ENCODE measurements around the gene TECRL.

TECRL gene

DNA sequence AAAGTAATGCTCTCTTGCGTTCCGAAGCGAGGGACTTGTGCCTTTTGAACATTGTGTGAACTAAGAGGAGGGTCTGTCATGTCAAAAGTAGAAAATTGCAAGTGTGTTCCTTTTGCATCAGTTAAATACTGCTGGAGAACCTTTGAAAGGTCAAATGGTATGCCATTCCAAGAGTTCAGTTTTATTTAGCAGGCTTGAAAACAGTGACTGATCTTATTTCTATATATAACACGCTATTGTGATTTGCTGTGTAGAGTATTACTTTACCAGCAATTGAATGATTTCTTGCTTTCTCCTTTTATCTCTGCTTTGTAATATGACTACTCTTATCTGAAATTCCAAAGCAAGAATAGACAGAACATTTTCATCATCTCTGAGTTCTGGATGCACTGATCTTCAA is at the start of gene TECRL:
Gene TECRL (minus strand): TSS at position 151 of the 400 bp plus-strand sequence. CDS start 99 bp downstream, at position 52.
- DNase-seq (ENCODE audit: low read depth): no peak

- DNase-seq (ENCODE audit: low read depth): no peak
Measured at GRCh38 chr4:64432674-64433073, 23.4 kb upstream of the TECRL start.

DNA sequence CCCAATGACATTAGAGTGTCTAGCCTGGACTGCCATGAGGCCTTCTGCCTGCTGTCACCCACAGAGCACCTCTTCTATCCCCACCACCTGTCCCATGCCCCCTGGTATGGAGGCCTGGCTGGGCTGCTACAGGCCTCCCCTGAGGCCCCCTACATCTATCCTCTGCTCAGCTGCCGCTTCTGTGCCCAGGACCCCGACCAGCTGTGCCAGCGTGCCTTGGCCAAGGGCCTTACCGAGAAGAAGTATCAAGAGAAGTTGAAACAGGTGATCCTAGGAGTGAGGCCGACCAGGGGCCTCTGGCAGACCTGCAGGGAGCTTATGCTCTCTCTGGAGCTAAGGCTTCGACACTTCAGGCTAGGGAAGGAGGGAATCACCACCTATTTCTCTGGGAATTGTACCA is 21.7 kb upstream of the TECRL start:
- DNase-seq (ENCODE audit: low read depth): no peak

DNA sequence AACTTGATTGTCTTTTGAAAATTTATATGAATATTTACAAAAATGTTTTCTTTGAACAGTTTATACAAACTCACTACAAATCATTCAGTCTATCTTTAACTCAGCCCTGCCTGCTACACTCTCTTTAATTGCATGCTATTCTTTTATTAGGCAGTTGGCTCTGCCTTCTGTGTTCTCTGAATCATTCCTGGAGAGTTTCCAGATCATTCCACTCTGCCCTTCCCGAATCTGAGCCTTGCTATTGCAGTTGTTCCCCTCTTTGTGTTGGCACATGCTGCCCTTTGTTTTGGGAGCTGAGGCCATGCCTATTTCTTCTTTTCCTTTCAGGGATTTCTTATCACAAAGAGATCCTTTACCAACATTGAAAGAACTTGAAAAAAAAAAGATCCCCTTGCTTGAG is 8.7 kb upstream of the TECRL start:
- no peak for DNase-seq (ENCODE audit: low read depth)

DNA sequence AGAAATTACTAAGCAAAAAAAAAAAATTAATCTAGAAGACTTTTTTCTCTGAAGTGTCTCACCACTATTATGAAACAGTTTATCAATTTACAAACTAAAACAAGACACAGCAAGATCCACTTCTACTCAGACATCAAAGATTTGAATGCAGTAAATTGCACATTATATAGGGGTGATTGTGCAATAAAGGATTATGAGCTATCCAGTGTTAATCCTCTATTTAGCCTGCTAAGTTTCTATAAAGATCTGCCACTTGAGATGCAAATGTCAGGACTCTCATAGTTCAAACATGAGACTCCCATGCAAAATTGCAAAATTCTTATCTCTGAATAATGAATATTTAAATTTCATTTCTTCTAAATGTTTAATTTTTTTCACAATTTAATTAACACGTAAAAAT is 2.2 kb downstream of the TECRL start:
- DNase-seq (ENCODE audit: low read depth): no peak

DNA sequence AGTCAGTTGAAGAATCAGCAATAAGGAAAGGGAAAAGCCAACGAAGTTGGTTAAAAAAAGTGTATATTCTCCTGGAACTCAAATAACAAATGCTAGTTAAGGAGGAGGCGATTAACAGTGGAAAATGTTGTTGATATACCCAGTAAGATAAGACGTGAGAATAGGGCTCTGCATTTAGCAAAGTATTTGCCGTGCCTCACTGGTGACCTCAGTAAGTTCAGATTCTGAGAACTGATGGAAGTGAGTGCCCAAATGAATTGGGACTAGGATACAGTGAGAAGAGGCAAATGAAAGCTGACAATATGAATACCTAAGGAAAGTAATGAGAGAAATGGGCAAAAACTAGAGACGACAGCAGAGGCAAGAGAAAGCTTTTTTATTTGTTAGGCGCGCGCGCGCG is 3.5 kb downstream of the TECRL start:
- DNase-seq (ENCODE audit: low read depth): no peak

GRCh38 chr4:64402684-64403083 is 6.6 kb downstream of the TECRL start:
- no peak for DNase-seq (ENCODE audit: low read depth)

DNA sequence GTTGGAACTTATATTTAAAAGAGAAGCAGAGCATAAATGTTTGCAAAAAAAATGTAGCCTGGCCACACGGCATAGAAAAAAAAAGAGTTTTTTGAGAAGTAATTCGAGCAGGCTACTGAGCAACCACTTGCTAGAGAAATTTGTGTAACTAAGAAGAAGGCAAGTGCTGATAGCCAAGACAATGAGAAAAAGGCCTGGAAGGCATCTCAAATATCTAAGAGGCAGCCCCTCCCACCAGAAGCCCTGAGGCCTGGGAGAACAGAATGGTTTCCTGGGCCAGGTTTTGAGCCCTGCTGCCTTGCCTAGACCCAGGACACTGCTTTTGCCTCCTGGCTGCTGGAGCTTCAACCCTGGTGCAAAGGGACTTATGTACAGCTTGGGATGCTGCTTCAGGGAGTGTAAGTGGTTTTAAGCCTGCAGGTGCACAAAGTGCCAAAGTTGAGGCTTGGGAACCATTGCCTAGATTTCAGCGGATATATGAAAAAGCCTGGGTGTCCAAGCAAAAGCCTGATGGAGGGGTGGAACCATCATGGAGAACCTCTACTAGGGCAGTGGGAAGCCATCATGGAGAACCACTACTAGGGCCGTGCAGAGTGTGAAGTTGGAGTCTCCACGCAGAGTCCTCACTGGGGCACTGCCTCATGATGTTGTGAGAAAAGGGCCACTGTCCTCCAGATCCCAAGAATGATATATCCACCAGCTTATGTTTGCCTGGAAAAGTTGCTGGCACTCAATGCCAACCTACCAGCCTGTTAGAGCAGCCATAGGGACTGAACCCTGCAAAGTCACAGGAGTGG is 9.7 kb downstream of the TECRL start:
- DNase-seq (ENCODE audit: low read depth): no peak

GRCh38 chr4:64394469-64394868 is 14.8 kb downstream of the TECRL start:
- no peak for DNase-seq (ENCODE audit: low read depth)

DNA sequence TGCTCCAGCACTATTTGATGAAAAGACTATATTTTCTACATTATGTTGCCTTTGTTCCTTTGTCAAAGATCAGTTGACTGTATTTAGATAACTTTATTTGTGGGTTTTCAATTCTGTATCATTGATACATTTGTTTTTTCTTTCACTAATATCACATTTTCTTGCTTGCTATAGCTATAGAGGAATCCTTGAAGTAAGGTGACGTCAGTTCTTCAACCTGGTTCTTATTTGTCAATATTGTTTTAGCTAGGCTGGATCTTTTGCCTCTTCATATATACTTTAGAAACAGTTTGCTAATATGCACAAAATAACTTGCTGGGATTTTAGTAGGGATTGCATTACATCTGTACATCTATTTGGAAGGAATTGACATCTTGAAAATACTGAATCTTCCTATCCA is 21.0 kb downstream of the TECRL start:
- DNase-seq (ENCODE audit: low read depth): no peak

- DNase-seq (ENCODE audit: low read depth): no peak
Measured at GRCh38 chr4:64385220-64385619, 24.0 kb downstream of the TECRL start.

DNA sequence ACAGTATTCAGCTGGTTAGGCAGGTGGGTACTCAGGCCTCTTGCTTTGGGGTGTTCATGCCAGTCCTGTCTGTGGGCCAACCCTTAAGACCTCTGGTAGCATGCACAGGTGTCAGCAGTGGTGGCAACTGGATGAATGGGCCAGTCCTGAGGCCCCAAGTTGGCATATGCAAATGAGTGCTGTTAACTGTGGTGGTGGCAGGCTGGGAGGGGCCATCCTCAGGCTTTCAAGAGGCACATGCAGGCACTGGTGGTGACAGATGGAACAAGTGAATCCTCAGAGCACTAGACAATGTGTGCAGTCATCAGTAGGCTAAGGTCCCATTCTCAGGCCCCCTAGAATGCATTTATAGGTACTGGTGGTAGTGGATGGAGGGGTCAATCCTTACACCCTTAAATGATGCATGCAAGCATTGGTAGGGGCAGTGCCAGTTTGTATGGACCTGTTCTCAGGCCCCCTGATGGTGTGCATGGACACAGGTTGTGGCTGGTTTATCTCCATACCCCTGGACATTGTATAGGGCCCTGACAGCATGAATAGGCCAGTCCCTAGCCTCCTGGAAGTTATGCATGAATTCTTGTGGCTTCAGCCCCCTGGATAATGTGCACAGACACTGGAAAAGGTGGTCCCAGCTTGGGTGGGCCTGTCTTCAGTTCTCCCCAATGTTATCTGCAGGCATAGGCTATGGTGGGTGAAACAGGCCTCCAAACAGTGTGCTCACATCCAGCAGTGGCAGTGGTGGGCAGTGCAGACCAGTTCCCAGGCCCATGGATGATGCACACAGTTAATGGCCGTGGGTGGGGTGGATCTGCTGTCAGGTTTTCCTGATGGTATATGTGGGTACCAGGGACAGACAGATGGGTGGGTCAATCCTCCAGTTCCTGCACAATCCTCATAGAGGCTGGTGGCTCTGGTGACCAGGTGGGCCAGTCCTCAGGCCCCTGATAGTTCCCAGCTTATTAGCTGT is 24.7 kb downstream of the TECRL start:
- no peak for DNase-seq (ENCODE audit: low read depth)

DNA sequence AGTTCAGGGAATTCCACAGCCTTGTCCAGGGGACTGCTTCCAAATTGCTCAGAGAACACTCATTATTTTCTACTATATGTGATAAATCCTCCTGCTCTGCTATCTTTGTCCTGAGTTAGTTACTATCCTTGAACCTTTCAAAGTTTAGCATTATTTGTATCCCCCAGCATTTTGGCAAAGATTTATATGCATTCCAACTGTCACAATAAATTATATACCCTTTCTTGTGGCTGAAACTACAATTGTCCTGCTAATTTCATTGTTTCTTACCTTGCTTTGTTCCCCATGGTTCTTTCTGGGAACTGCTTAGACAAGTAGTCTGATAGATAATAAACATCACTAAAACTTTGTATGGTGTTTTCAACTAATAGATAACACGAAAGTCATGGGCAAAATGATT is 40.5 kb downstream of the TECRL start:
- DNase-seq (ENCODE audit: low read depth): no peak

DNA sequence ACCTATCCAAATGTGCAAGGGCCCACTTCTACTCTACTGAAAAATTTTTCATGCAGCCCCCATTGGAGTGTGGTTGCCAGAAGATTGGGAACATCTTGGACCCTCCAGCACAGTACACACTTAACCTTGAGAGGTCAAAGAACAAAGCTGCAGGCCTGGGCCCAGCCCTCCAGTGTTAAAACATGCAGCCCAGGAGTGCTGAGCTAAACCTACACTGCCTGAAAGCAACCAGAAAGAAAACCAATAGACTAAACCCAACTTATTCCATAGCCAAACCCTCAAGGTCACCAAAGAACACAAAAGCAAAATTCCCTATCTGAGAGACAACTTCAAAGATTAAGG is 47.9 kb downstream of the TECRL start:
- DNase-seq (ENCODE audit: low read depth): no peak

DNA sequence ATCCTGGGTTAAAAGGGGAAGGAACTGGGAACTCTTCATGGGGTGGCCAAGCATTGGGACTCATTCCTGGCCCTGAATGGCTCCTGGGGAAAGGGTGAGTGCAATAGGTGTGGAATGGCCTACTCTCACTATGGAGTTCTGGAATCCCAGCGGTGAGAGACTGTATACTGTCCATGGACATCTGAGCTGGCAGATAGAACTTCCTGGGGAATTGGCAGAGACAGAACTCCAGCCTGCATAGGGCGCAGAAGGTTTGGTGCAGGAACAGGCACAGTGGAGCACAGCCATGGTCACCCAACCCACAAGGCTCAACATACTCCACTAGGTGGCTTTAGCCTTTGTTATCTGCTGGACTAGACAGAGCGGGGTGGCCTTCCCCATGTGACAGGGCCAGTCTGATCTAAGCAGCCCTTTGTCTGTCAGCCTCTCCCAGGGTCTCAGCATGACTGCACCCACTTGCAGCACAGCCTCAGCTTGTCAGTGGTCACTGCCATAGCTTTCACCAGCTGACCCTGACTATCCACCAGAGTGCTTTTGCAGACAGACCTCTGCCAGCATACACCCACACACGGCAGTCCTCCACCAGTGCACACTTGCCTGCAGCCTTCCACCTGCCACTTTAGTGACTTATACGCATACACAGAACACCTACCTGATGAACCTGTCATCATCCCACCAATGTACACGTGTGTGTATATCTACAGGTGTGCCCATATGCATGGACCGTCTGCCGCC is 48.4 kb downstream of the TECRL start:
- DNase-seq (ENCODE audit: low read depth): no peak

- no peak for DNase-seq (ENCODE audit: low read depth)
Measured at GRCh38 chr4:64359489-64359888, 49.8 kb downstream of the TECRL start.

GRCh38 chr4:64353904-64354303 is 55.3 kb downstream of the TECRL start:
- no peak for DNase-seq (ENCODE audit: low read depth)

GRCh38 chr4:64341711-64342110 is 67.5 kb downstream of the TECRL start:
- no peak for DNase-seq (ENCODE audit: low read depth)

GRCh38 chr4:64340218-64341110 is 68.8 kb downstream of the TECRL start:
- DNase-seq (ENCODE audit: low read depth): no peak

- no peak for DNase-seq (ENCODE audit: low read depth)
Measured at GRCh38 chr4:64334964-64335363, 74.3 kb downstream of the TECRL start.

DNA sequence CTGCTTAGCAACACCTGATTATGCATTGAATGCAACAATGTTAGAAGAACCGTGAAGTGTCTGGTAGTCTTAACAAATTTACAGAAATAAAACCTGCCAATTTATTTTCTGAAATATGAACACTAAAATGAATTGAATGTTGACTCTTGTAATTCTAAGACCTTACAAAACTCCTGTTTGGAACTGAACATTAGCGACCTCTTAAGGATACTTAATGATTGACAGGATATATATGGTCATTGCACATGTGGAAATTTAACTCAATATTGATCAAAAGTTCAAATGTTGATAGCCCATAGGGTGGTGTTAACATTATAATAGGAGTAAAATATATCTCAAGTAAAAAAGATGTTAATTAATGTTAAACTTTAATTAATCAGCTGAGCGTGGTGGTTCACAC is 79.1 kb downstream of the TECRL start:
- no peak for DNase-seq (ENCODE audit: low read depth)

- DNase-seq (ENCODE audit: low read depth): no peak
Measured at GRCh38 chr4:64327237-64327636, 82.0 kb downstream of the TECRL start.
